Liver (tissue), 9 donors: ENCODE measurements around the gene VWA7. TPM values are rescaled to one million over a fixed set of nuclear protein-coding genes. Genes with fewer than 3 reads are reported as not detected.

Experiments
- DNase-seq: peaks from one replicate; pipeline ENCODE4 v3.0.0-alpha.2; 2017; ENCODE audit warnings: low spot score
- H3K27ac ChIP-seq, 2 donors: one replicate each; pipeline ENCODE4 v1.7.0; 2013; ENCODE audit warnings: inconsistent platforms in 2 of 2, low read length in 2 of 2, control low read depth in 1 of 2, low read depth in 1 of 2, mild to moderate bottlenecking in 1 of 2
- H3K27me3 ChIP-seq, 4 donors: one replicate each; pipeline versions ENCODE4 v1.6.1 to v1.7.0; 2013; ENCODE audit warnings: low read length in 3 of 4, inconsistent platforms in 1 of 4, mild to moderate bottlenecking in 1 of 4, moderate library complexity in 1 of 4; ENCODE audit not compliant: control insufficient read depth in 4 of 4, insufficient read depth in 4 of 4
- H3K36me3 ChIP-seq, 4 donors: one replicate each; pipeline versions ENCODE4 v1.6.1 to v1.7.0; 2013; ENCODE audit warnings: low read length in 3 of 4, mild to moderate bottlenecking in 3 of 4, low read depth in 1 of 4, moderate library complexity in 1 of 4; ENCODE audit not compliant: control insufficient read depth in 4 of 4, insufficient read depth in 3 of 4
- H3K4me1 ChIP-seq, 4 donors: one replicate each; pipeline versions ENCODE4 v1.6.1 to v1.7.0; 2013; ENCODE audit warnings: low read length in 3 of 4, mild to moderate bottlenecking in 3 of 4, moderate library complexity in 1 of 4; ENCODE audit not compliant: control insufficient read depth in 4 of 4, insufficient read depth in 4 of 4
- H3K4me3 ChIP-seq, 3 donors: one replicate each; pipeline versions ENCODE4 v1.6.1 to v1.7.0; 2013; ENCODE audit warnings: low read length in 3 of 3, control low read depth in 1 of 3, low read depth in 1 of 3, mild to moderate bottlenecking in 1 of 3
- H3K9ac ChIP-seq, 2 donors: one replicate each; pipeline ENCODE4 v1.7.0; 2013; ENCODE audit warnings: low read length in 2 of 2, mild to moderate bottlenecking in 2 of 2, moderate library complexity in 2 of 2, control low read depth in 1 of 2, low read depth in 1 of 2
- H3K9me3 ChIP-seq, 4 donors: one replicate each; pipeline versions ENCODE4 v1.6.1 to v1.7.0; 2013; ENCODE audit warnings: low read length in 3 of 4; ENCODE audit not compliant: control insufficient read depth in 4 of 4
- ATF3 ChIP-seq: IDR thresholded peaks from 2 replicates; pipeline ENCODE4 v1.6.1; 2016; ENCODE audit warnings: antibody characterized with exemption
- EGR1 ChIP-seq, 2 donors: IDR thresholded peaks; 2 replicates each; pipeline ENCODE4 v1.6.1; 2016 to 2018; ENCODE audit warnings: antibody characterized with exemption in 2 of 2, low read depth in 2 of 2
- FOXA1 ChIP-seq: IDR thresholded peaks from 2 replicates; pipeline ENCODE4 v1.6.1; 2016; ENCODE audit warnings: antibody characterized with exemption
- FOXA2 ChIP-seq: IDR thresholded peaks from 2 replicates; pipeline ENCODE4 v1.6.1; 2016; ENCODE audit warnings: antibody characterized with exemption
- GABPA ChIP-seq, 2 donors: IDR thresholded peaks in 1 of 2; conservative IDR thresholded peaks in 1 of 2; 2 replicates each; pipeline ENCODE4 v1.6.1; 2016; ENCODE audit warnings: antibody characterized with exemption in 2 of 2, mild to moderate bottlenecking in 1 of 2, moderate library complexity in 1 of 2
- HNF4A ChIP-seq, 2 donors: conservative IDR thresholded peaks; 2 replicates each; pipeline ENCODE4 v1.6.1; 2016; ENCODE audit warnings: antibody characterized with exemption in 2 of 2, mild to moderate bottlenecking in 2 of 2
- HNF4G ChIP-seq: IDR thresholded peaks from 2 replicates; pipeline ENCODE4 v1.6.1; 2016; ENCODE audit warnings: antibody characterized with exemption
- JUND ChIP-seq, 2 donors: IDR thresholded peaks; 2 replicates each; pipeline ENCODE4 v1.6.1; 2016; ENCODE audit warnings: antibody characterized with exemption in 2 of 2
- NR2F2 ChIP-seq: IDR thresholded peaks from 2 replicates; pipeline ENCODE4 v1.6.1; 2016; ENCODE audit warnings: antibody characterized with exemption
- RAD21 ChIP-seq, 2 donors: IDR thresholded peaks; 2 replicates each; pipeline ENCODE4 v1.6.1; 2016; ENCODE audit warnings: antibody characterized with exemption in 2 of 2, mild to moderate bottlenecking in 2 of 2
- REST ChIP-seq: IDR thresholded peaks from 2 replicates; pipeline ENCODE4 v1.6.1; 2016; ENCODE audit warnings: antibody characterized with exemption, mild to moderate bottlenecking
- SP1 ChIP-seq: IDR thresholded peaks from 2 replicates; pipeline ENCODE4 v1.6.1; 2018; ENCODE audit warnings: antibody characterized with exemption, mild to moderate bottlenecking
- TAF1 ChIP-seq: conservative IDR thresholded peaks from 2 replicates; pipeline ENCODE4 v1.6.1; 2016; ENCODE audit warnings: antibody characterized with exemption, mild to moderate bottlenecking
- YY1 ChIP-seq: IDR thresholded peaks from 2 replicates; pipeline ENCODE4 v1.6.1; 2016; ENCODE audit warnings: antibody characterized with exemption, mild to moderate bottlenecking
- ZBTB33 ChIP-seq: IDR thresholded peaks from 2 replicates; pipeline ENCODE4 v1.6.1; 2016; ENCODE audit warnings: antibody characterized with exemption
- WGBS: extraction: QIAGEN DNeasy Blood & Tissue Kit; methylation state at CpG from one replicate; pipeline ENCODE4 v1.1.7; 2013; 5-methylcytosine and 5-hydroxymethylcytosine counted together
- polyA plus RNA-seq, 2 donors: library from polyadenylated mRNA; stranded (reverse) in 1 of 2; unstranded in 1 of 2; fragments of 200-250 nt in 1 of 2; fragments of >200 nt in 1 of 2; fragmentation: Nextera tagmentation in 1 of 2; extraction: Ambion mirVana in 1 of 2; gene quantifications; one replicate each; pipeline versions ENCODE4 v1.2.1 to v1.2.3, GENCODE V29; 2013 to 2015
- total RNA-seq, 2 donors: library from RNA; depleted of rRNA; stranded (reverse); fragments of >200 nt; gene quantifications; one replicate each; pipeline ENCODE4 v1.2.3, GENCODE V29; 2014
- TF ChIP-seq, protein P1 (sequence below): IDR thresholded peaks from 2 replicates; pipeline ENCODE4 v1.6.1; 2016; ENCODE audit warnings: antibody characterized with exemption
- TF ChIP-seq, protein P2 (sequence below): fragments of 150-350 bp; IDR thresholded peaks from 2 replicates; pipeline ENCODE4 v1.5.1; 2017; ENCODE audit warnings: improper control_type of control experiment, low read depth, low read length; ENCODE audit not compliant: missing input control
- donor health status: healthy.
- donor health status: healthy.
- donor health status: healthy.
- donor health status: healthy.
- donor health status: healthy.

The VWA7 gene
- total and polyA plus RNA-seq, 4 donors, result 0.17 to 2.0 (median 0.92) TPM

DNA sequence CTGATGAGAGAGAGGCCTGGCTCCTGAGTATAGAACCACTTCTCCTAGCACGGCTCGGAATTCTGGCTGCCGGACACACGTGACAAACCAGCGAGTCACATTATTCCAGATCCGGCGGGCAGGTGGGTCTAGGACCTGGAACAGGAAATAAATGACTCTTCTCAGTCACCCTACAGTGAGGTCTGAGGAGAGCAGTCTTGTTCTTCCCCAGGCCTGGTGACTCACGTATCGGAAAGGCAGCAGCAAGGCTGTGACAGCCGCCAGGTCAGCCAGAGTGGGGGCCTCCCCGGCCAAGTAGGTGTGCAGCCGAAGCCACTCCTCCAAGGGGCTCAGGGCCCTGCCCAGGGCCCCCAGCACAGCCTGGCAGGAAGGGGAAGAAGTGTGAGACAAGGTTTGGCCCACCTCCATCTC lies 15.6 kb upstream of the VWA7 start:
- no peak for DNase-seq
- Histone ChIP-seq H3K9me3 (no peaks in the 10 kb centered on the region), H3K4me3 (no peak overlapping the region), H3K4me1 (peaks cover 0 to 10% (median 6%) of the 10 kb centered on the region in 4 donors), H3K27ac (no peak overlapping the region), H3K9ac (no peak overlapping the region), H3K27me3 (no peaks in the 10 kb centered on the region), H3K36me3 (peaks cover 0 to 16% (median 7%) of the 10 kb centered on the region in 4 donors)
- TF ChIP-seq JUND (IDR thresholded peaks at IDR 0.05) (no peak), TAF1 (no peak), REST (no peak), ATF3 (no peak), FOXA1 (no peak), NR2F2 (no peak), GABPA (IDR thresholded peaks at IDR 0.05 in 1 of 2, conservative IDR thresholded peaks at IDR 0.05 in 1 of 2) (no peak), ZBTB33 (no peak), SP1 (no peak), YY1 (no peak), EGR1 (IDR thresholded peaks at IDR 0.05; ENCODE audit: low read depth in 2 of 2) (no peak), HNF4A (conservative IDR thresholded peaks at IDR 0.05) (no peak), RAD21 (IDR thresholded peaks at IDR 0.05) (no peak), FOXA2 (no peak), HNF4G (no peak)
- TF ChIP-seq, protein P1, sequence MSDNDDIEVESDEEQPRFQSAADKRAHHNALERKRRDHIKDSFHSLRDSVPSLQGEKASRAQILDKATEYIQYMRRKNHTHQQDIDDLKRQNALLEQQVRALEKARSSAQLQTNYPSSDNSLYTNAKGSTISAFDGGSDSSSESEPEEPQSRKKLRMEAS, result no peak
- TF ChIP-seq, protein P2, sequence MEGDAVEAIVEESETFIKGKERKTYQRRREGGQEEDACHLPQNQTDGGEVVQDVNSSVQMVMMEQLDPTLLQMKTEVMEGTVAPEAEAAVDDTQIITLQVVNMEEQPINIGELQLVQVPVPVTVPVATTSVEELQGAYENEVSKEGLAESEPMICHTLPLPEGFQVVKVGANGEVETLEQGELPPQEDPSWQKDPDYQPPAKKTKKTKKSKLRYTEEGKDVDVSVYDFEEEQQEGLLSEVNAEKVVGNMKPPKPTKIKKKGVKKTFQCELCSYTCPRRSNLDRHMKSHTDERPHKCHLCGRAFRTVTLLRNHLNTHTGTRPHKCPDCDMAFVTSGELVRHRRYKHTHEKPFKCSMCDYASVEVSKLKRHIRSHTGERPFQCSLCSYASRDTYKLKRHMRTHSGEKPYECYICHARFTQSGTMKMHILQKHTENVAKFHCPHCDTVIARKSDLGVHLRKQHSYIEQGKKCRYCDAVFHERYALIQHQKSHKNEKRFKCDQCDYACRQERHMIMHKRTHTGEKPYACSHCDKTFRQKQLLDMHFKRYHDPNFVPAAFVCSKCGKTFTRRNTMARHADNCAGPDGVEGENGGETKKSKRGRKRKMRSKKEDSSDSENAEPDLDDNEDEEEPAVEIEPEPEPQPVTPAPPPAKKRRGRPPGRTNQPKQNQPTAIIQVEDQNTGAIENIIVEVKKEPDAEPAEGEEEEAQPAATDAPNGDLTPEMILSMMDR, result no peak
- WGBS, result 94% methylated on average over 12 of the region's 12 CpGs

GRCh38 chr6:31792090-31792374 lies 14.9 kb upstream of the VWA7 start:
- DNase-seq, result no peak
- 85% methylated on average over 3 of the region's 3 CpGs for WGBS
- Histone ChIP-seq H3K9ac (no peak overlapping the region), H3K9me3 (no peaks in the 10 kb centered on the region), H3K4me1 (peaks cover 0 to 10% (median 6%) of the 10 kb centered on the region in 4 donors), H3K27me3 (no peaks in the 10 kb centered on the region), H3K4me3 (no peak overlapping the region), H3K27ac (no peak overlapping the region), H3K36me3 (peaks cover 0 to 16% (median 7%) of the 10 kb centered on the region in 4 donors)
- TF ChIP-seq NR2F2, result no peak
- TF ChIP-seq FOXA1, result no peak
- no peak for TF ChIP-seq TAF1
- TF ChIP-seq ZBTB33, result no peak
- TF ChIP-seq GABPA (IDR thresholded peaks at IDR 0.05 in 1 of 2, conservative IDR thresholded peaks at IDR 0.05 in 1 of 2), result no peak
- no peak for TF ChIP-seq SP1
- TF ChIP-seq HNF4G, result no peak
- TF ChIP-seq, protein P1, result no peak
